Neutrophil (primary cell): Measurements from ENCODE around the gene MBNL1.

ENCODE experiments used
- H3K27ac ChIP-seq: fragments of 200-600 bp; sonication (generic); 2 replicates; pipeline ENCODE4 v1.5.1; 2016; ENCODE audit warnings: mild to moderate bottlenecking, moderate library complexity
- H3K27me3 ChIP-seq: fragments of 200-600 bp; sonication (generic); 2 replicates; pipeline ENCODE4 v1.6.0; 2016; ENCODE audit warnings: mild to moderate bottlenecking
- H3K36me3 ChIP-seq: fragments of 200-600 bp; sonication (generic); 2 replicates; pipeline ENCODE4 v1.5.1; 2017
- H3K4me1 ChIP-seq, 2 experiments: fragments of 200-600 bp in 1 of 2; sonication (generic) in 1 of 2; 1 replicate in 1 of 2; 2 replicates in 1 of 2; pipeline versions ENCODE4 v1.5.1 to v1.6.1; 2013 to 2016; ENCODE audit warnings: low read depth in 1 of 2, low read length in 1 of 2, mild to moderate bottlenecking in 1 of 2, moderate library complexity in 1 of 2; ENCODE audit not compliant: control insufficient read depth in 1 of 2, insufficient read depth in 1 of 2
- H3K4me3 ChIP-seq, 2 experiments: fragments of 200-600 bp in 1 of 2; sonication (generic) in 1 of 2; 1 replicate in 1 of 2; 2 replicates in 1 of 2; pipeline ENCODE4 v1.5.1; 2013 to 2016; ENCODE audit warnings: low read depth in 1 of 2, low read length in 1 of 2, mild to moderate bottlenecking in 1 of 2, moderate library complexity in 1 of 2
- H3K9me3 ChIP-seq: fragments of 200-600 bp; sonication (generic); 2 replicates; pipeline ENCODE4 v1.5.1; 2016
- TF ChIP-seq, protein P1 (sequence below): fragments of 200-600 bp; sonication (generic); IDR thresholded peaks from 2 replicates; pipeline ENCODE4 v1.5.1; 2016; ENCODE audit warnings: antibody characterized with exemption

Gene MBNL1

GRCh38 chr3:152390647-152391046 lies 121.9 kb downstream of the MBNL1 start:
- Histone ChIP-seq H3K4me3 (no peak overlapping the region), H3K27me3 (no peaks in the 10 kb centered on the region), H3K27ac (peak overlapping the region; percentile 43), H3K9me3 (no peaks in the 10 kb centered on the region), H3K36me3 (no peaks in the 10 kb centered on the region), H3K4me1 (peaks cover 5 to 15% of the 10 kb centered on the region in 2 experiments)
- TF ChIP-seq, protein P1, sequence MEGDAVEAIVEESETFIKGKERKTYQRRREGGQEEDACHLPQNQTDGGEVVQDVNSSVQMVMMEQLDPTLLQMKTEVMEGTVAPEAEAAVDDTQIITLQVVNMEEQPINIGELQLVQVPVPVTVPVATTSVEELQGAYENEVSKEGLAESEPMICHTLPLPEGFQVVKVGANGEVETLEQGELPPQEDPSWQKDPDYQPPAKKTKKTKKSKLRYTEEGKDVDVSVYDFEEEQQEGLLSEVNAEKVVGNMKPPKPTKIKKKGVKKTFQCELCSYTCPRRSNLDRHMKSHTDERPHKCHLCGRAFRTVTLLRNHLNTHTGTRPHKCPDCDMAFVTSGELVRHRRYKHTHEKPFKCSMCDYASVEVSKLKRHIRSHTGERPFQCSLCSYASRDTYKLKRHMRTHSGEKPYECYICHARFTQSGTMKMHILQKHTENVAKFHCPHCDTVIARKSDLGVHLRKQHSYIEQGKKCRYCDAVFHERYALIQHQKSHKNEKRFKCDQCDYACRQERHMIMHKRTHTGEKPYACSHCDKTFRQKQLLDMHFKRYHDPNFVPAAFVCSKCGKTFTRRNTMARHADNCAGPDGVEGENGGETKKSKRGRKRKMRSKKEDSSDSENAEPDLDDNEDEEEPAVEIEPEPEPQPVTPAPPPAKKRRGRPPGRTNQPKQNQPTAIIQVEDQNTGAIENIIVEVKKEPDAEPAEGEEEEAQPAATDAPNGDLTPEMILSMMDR = no peak

- no peaks in the 10 kb centered on the region for H3K9me3 ChIP-seq
- no peaks in the 10 kb centered on the region for H3K36me3 ChIP-seq
- H3K4me1 ChIP-seq = peaks cover 5 to 11% of the 10 kb centered on the region in 2 experiments
- TF ChIP-seq, protein P1 = no peak
- no peak overlapping the region for H3K4me3 ChIP-seq
- H3K27me3 ChIP-seq = no peaks in the 10 kb centered on the region
- peak overlapping the region; percentile 43 for H3K27ac ChIP-seq
Measured at GRCh38 chr3:152391671-152392070, 122.9 kb downstream of the MBNL1 start.

DNA sequence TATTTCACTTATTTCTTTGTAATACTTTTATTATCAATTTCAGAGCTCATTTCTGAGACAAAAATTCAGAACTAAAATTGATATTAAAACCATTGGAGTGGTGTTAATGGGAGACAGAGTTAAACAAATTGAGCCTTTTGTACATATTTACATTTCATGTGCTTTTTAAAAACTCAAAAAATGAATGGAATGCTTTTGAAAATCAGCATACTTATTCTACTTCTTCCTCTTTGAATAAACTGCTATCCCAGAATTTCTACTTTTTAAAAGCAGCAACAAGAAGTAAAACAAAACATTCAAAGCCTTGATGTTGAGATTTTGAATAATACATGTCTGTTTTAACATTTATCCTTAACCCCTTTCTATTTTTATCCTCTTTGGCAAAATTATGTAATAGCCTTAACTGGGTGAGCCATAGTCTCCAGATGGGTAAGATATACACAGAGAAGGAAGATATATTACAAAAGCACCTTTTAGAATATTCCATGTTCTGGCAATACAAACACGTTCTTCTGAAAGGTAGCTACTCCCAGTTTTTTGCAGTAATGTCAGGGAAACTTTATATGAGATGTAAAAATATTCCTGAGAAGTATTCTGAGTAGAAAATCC lies 123.6 kb downstream of the MBNL1 start:
- Histone ChIP-seq H3K27me3 (no peaks in the 10 kb centered on the region), H3K4me3 (no peak overlapping the region), H3K36me3 (no peaks in the 10 kb centered on the region), H3K9me3 (no peaks in the 10 kb centered on the region), H3K4me1 (peaks cover 5 to 11% of the 10 kb centered on the region in 2 experiments), H3K27ac (peak overlapping the region; percentile 43)
- TF ChIP-seq, protein P1 = no peak

DNA sequence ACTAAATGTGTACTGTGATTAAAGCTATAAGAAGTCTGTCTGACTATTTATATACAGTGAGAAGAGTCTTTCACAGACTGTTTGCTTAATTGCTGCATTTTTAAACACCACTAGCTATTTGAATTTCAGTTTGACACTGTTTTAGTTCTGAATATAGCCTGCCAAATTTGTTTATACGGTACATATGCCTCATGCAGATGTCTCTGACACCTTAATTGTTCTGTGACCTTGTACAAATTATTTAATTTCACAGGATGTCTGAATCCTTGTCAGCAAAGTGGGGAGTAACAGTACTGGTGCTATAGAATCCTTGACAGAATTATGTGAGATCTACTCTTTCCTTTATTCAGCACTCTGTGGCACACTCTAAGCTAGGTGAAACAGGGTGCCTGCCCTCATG lies 125.5 kb downstream of the MBNL1 start:
- no peak overlapping the region for H3K4me3 ChIP-seq
- H3K36me3 ChIP-seq = no peaks in the 10 kb centered on the region
- no peaks in the 10 kb centered on the region for H3K27me3 ChIP-seq
- TF ChIP-seq, protein P1 = no peak
- no peaks in the 10 kb centered on the region for H3K9me3 ChIP-seq
- H3K27ac ChIP-seq = peak overlapping the region; percentile 43
- peaks cover 16 to 24% of the 10 kb centered on the region in 2 experiments for H3K4me1 ChIP-seq

DNA sequence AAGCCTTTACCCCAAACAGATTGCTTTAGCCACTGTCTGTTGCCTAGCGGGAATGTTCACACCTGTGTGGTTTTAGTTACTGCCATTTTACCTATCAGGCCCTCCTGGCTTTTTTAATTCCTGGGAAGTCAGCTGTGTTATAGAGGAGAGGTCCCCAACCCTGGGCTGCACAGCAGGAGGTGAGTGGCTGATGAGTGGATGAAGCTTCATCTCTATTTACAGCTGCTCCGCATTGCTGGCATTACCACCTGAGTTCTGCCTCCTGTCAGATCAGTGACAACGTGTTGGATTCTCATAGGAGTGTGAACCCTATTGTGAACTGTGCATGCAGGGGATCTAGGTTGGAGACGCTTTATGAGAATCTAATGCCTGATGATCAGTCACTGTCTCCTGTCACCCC lies 127.0 kb downstream of the MBNL1 start:
- TF ChIP-seq, protein P1 = no peak
- H3K9me3 ChIP-seq = no peaks in the 10 kb centered on the region
- no peaks in the 10 kb centered on the region for H3K27me3 ChIP-seq
- no peak overlapping the region for H3K4me3 ChIP-seq
- H3K36me3 ChIP-seq = no peaks in the 10 kb centered on the region
- peak overlapping the region; percentile 42 for H3K27ac ChIP-seq
- peaks cover 21 to 31% of the 10 kb centered on the region in 2 experiments for H3K4me1 ChIP-seq
